Measurements from ENCODE around the gene TREH.

The TREH gene

DNA sequence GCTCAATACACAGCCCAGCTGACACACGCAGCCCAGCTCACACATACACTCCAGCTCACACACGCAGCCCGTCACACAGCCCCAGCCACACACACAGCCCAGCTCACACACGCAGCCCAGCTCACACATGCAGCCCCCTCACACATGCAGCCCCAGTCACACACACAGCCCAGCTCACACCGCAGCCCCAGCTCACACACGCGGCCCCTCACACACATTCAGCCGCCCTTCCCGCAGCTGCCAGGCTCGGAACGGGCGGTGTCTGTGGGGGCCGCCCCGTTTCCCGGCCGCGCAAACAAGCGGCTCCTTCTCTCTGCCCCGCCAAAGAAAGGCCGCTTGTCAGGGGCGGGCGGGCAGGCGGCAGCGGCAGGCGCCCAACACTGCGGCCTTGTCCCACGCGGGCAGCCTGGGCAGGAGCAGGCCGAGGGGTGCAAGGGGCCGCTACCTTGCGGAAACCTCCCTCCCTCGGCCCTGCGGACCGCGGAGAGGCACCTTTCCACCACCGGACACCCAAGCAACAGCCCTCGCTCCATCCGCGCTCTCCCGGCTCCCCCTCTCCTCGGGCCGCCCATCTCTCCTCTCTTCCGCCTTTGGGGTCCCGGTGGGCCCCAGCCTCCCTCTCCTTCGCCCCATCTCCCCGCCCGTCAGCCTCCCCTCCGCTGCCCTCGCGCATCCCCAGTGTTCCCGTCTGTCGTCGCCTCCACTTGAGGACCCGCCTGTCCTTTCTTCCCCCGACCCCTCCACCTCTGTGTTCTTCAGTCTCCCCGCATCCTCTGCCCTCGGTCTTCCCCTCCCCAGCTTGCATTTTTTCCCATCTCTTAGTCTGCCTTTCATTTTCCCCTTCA is 69.8 kb downstream of the TREH start:
- peak; percentile 30 for DNase-seq

- peak; percentile 68 for DNase-seq
Measured at GRCh38 chr11:118608360-118609227, 70.9 kb downstream of the TREH start.

DNA sequence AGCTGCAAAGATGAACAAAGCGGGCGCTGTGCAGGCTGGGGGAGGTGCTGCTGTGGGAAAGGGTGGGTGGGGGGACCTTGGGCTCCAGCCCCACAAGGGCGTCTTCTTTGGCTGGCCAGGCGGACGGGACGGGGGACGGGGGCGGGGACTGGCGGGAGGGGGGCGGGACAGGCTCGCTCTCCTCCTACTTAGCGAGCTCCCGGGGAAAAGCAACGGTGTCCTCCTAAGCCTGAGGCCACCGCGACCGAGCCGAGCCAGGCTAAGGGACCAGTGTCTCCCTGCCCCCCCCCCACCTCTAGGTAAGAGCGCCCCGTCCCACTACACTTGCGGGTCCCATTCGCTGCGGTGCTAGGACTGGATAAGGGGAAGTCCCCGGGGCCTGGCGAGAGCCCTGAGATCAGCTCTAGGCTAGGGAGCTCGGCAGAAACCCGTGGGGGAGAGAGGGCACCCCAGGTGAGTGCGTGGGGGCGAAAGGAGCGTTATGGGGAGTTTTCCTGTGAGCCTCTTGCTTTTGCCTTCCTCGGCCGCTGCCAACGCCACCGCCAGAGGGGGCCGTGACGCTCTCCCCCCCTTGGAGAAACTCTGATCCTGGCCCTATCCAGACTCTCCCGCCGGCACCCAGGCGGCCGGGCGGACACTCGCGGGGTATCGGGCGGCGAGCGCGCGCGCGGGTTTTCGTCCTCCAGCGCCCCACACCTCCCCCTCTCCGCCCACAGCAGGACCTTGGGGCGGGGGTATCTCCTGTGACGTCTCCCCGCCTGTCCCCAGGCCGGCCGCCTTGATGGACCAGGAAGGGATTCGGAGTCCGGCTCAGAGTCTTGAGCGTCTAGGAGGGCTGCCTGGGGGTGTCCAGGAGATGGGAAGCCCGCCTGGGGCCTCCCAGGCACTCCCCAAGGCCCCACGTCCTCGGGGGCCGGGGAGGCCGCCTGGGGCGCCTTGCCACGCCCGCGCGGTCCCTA is 71.8 kb downstream of the TREH start, which contains the start of gene PHLDB1:
TSS of gene PHLDB1 (plus strand) at position 215 of the 959 bp plus-strand sequence. CDS start 6,222 bp downstream, outside the sequence.
- peak; percentile 77 for DNase-seq
